ENCODE results near the gene YAE1.

GRCh38 chr7:39614299-39614698 lies 48.1 kb downstream of the YAE1 start:
- TF ChIP-seq, protein P1, sequence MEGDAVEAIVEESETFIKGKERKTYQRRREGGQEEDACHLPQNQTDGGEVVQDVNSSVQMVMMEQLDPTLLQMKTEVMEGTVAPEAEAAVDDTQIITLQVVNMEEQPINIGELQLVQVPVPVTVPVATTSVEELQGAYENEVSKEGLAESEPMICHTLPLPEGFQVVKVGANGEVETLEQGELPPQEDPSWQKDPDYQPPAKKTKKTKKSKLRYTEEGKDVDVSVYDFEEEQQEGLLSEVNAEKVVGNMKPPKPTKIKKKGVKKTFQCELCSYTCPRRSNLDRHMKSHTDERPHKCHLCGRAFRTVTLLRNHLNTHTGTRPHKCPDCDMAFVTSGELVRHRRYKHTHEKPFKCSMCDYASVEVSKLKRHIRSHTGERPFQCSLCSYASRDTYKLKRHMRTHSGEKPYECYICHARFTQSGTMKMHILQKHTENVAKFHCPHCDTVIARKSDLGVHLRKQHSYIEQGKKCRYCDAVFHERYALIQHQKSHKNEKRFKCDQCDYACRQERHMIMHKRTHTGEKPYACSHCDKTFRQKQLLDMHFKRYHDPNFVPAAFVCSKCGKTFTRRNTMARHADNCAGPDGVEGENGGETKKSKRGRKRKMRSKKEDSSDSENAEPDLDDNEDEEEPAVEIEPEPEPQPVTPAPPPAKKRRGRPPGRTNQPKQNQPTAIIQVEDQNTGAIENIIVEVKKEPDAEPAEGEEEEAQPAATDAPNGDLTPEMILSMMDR (conservative IDR thresholded peaks at IDR 0.05; ENCODE audit: low read depth, low read length) = no peak
- TF ChIP-seq EZH2 (IDR thresholded peaks at IDR 0.05; ENCODE audit: borderline replicate concordance, low read depth, low read length, poor library complexity, severe bottlenecking) = no peak

All from A673 (cell line).